GM19328 (cell line): ENCODE results near the gene PTPRCAP.
"Not testable (repeated sequence)": the region's sequence is repeated elsewhere in the genome, so short reads cannot be mapped to it uniquely, and the experiment has no call there.

Experiments
- ATAC-seq: cut with Tn5 transposase; IDR thresholded peaks from one replicate; pipeline ENCODE4 v1.9.1; 2021; ENCODE audit warnings: mild to moderate bottlenecking, moderate library complexity; ENCODE audit not compliant: unreplicated experiment

Gene PTPRCAP

GRCh38 chr11:67465530-67465929, 28.0 kb upstream of the PTPRCAP start:
- ATAC-seq: not testable (repeated sequence)

GRCh38 chr11:67465189-67465510, 27.7 kb upstream of the PTPRCAP start:
- no peak for ATAC-seq

- peak; percentile 35 for ATAC-seq
Measured at GRCh38 chr11:67464411-67465188, 27.1 kb upstream of the PTPRCAP start.

GRCh38 chr11:67463680-67464410, 26.4 kb upstream of the PTPRCAP start:
- ATAC-seq: no peak

GRCh38 chr11:67463186-67463585, 25.7 kb upstream of the PTPRCAP start:
- ATAC-seq: no peak

- ATAC-seq: no peak
Measured at GRCh38 chr11:67458266-67458665, 20.8 kb upstream of the PTPRCAP start.

- ATAC-seq: no peak
Measured at GRCh38 chr11:67457453-67457852, 20.0 kb upstream of the PTPRCAP start.

DNA sequence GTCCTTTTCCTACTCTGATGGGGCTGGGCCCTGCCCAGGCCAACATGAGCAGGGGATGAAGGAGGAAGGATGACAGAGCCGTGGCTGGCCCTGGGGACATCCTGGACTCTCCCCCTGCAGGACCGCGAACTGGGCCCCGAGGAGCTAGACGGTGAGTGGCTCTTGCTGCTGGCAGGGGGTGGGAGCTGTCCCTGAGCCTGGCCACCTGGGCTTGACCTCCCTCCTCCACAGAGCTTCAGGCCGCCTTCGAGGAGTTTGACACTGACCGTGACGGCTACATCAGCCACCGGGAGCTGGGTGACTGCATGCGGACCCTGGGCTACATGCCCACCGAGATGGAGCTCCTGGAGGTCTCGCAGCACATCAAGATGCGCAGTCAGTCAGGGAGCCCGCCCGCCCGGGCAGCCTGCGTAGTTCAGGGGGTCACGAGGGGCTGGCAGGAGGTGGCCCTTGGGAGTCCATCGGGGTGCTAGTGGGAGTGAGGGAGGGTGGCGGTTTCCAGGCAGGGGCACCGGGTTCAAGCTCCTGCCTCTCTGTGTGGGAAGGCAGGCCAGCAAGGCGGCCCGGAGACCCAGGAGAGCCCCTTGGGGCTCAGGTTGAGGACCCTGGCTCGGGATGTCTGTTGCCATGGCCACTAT, 18.7 kb upstream of the PTPRCAP start:
- no peak for ATAC-seq

DNA sequence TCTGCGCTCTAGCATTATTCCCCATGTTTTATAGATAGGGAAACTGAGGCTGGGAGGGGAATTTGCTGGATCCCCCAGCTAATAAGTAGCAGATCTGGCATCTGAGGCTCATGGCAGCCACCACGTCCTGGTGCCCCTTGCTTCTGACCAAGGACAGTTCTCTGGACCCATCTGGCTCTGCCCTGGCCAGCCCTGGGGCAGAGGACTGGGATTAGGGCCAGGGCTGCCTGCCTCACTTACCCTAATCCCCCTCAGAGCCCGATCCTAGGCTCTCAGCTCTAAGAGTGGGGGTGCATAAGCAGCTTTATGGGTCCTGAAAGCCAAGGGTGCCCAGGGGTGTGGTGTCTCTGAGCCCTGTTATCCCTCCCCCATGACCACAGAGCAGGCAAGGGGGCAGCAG, 17.6 kb upstream of the PTPRCAP start, which contains the start of gene CABP4:
TSS of gene CABP4 (plus strand) at position 301 of the 400 bp plus-strand sequence. CDS start at position 371, 70 bp downstream.
- no peak for ATAC-seq

DNA sequence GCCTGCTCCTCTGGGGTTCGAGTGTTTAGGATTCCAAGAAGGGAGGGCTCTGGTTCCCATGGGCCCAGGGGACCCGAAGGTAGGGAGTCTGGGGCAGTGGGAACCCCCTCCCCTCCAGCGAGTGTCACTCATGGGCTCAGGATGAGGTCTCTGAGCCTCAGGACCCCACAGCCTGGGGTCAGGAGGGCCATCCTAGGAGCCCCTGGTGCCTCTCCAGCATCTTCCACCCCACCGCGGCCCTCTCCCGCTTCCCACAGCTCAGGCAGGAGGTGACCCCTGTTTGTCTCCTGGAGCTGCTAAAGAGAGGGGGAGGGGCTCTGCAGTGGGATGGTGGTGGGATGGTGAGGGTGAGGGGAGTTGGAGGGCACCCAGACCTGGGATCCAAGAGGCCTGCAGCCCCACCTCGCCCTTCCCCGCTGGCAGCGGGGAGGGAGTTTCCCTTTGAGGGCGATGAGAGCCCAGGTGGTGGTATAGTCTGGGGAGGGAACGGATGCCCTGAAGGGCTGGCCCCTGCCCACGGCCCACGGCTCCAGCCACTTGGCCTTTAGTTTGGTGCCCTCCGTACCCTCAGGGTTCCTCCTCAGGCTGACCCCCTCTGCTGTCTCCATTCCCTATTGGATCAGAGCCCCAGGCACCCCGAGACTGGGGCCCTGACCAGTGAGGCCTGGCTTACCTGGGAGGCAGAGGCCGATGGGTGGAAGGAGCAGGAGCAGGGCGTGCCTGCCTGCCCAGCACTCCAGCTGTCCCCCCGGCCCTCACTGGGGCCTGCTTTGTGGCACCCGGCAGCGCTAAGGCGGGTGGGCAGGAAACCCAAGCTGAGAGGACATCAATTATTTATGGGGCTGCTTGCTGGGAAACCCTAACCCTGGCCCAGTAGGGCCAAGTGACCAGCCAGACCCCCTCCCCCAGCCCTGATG, 16.6 kb upstream of the PTPRCAP start:
- ATAC-seq: no peak

GRCh38 chr11:67452141-67452952, 14.9 kb upstream of the PTPRCAP start, which contains the start of gene GPR152:
Gene GPR152, minus strand, starts transcription at chr11:67452729. Its CDS starts 5 bp downstream, at chr11:67452724.
- ATAC-seq: no peak

DNA sequence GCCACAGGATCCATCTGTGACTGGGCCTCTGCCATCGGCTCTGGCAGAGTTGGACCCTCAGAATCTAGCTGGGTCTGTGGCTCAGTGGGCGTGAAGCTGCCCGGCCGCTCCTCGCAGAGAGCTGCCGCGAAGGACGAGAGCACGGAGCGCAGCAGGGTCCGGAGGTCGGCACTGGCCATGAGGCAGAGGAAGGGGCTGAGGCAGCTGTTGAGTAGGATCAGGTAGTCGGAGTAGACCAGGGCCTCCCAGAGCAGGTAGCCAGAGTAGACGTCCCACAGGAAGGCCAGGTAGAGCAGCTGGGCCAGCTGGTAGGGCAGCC, 14.1 kb upstream of the PTPRCAP start:
- ATAC-seq: no peak

GRCh38 chr11:67450796-67451657, 13.5 kb upstream of the PTPRCAP start:
- no peak for ATAC-seq

DNA sequence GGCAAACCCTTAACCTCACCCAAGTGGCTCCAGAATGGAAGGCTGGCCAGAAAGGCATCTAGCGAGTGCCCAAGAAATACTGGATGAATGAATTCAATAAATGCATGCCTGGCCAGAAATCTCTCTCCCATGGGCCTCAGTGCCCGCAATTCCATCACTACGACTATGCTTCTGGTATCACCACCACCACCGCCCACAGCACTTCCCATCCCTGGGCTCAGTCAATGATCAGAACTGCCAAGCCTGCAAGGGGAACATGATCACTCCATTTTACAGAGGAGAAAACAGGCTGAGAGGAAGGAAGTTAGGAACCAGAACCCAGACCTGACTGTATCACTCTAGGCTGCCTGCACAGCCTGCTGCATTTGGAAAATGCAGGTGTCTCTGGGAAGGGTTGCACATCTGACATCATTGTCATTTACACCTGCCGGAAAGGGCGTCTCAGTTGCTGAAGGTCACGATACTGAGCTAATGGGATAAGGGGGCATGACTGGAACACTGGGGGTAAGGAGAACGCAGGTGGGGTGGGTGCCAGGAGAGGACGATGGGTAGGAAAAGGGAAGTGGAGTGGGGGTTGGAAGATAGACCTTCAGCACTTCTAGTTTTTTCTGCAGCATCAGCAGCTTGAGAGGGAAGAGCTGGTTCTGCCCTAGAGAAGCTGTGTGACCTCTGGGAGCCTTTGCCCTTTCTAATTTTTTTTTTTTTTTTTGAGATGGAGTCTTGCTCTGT, 11.8 kb upstream of the PTPRCAP start:
- ATAC-seq: no peak

GRCh38 chr11:67448220-67448609, 10.7 kb upstream of the PTPRCAP start:
- ATAC-seq: no peak

DNA sequence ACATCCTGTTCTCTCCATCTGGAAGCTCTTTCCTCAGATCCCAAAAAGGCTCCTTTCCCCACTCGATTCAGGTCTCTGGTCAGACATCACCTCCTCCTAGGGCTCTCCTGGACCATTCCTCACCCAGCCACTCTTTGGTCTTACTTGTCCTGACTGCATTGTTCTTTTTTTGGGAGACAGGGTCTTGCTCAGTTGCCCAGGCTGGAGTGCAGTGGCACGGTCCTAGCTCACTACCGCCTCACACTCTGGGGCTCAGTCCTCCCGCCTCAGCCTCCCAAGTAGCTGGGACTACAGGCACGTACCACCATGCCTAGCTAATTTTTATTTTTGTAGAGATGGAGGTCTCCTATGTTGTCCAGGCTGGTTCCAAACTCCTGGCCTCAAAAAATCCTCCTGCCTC, 8.0 kb upstream of the PTPRCAP start:
- ATAC-seq: no peak

GRCh38 chr11:67442504-67443404, 5.3 kb upstream of the PTPRCAP start:
- ATAC-seq: no peak
